ENCODE measurements around the gene HSPA12B. TPM values are rescaled to one million over a fixed set of nuclear protein-coding genes. Genes with fewer than 3 reads are reported as not detected.
A peak's percentile ranks its signal among the peaks of the same experiment; 100 is the strongest.

The HSPA12B gene
- total and polyA plus RNA-seq, 4 donors, result 0.25 to 21.2 (median 6.5) TPM

- ATAC-seq (ENCODE audit: low FRiP score) (peak; percentile 62), DNase-seq (peak in 1 of 2 donors; percentile 36)
- no peaks in the 10 kb centered on the region for H3K4me1 ChIP-seq (ENCODE audit: control insufficient read depth in 1 of 2, insufficient read depth in 2 of 2, low read length in 2 of 2)
- H3K9me3 ChIP-seq (ENCODE audit: control insufficient read depth, low read length), result no peaks in the 10 kb centered on the region
- no peaks in the 10 kb centered on the region for H3K27me3 ChIP-seq (ENCODE audit: control insufficient read depth in 1 of 2, insufficient read depth in 2 of 2, low read length in 1 of 2)
- no peaks in the 10 kb centered on the region for H3K36me3 ChIP-seq (ENCODE audit: control insufficient read depth in 1 of 2, insufficient read depth in 2 of 2, low read length in 1 of 2)
- H3K4me3 ChIP-seq (ENCODE audit: low read length in 2 of 2), result no peak overlapping the region
- 82 to 86% methylated on average over 19 of the region's 19 CpGs for WGBS, 2 donors
- no peak overlapping the region for H3K27ac ChIP-seq (ENCODE audit: low read depth in 1 of 2, low read length in 2 of 2)
- intact Hi-C loops (cut with DNase I), result no loop called here
Measured at GRCh38 chr20:3739054-3739925, 6.8 kb downstream of the HSPA12B start.

GRCh38 chr20:3739926-3740451 is 7.5 kb downstream of the HSPA12B start:
- ATAC-seq (ENCODE audit: low FRiP score) (no peak), DNase-seq (peak in 1 of 2 donors; percentile 10)
- intact Hi-C loops (cut with DNase I), result no loop called here
- H3K9me3 ChIP-seq (ENCODE audit: control insufficient read depth, low read length), result no peaks in the 10 kb centered on the region
- H3K27ac ChIP-seq (ENCODE audit: low read depth in 1 of 2, low read length in 2 of 2), result no peak overlapping the region
- no peak overlapping the region for H3K4me3 ChIP-seq (ENCODE audit: low read length in 2 of 2)
- 78 to 86% methylated on average over 7 of the region's 7 CpGs for WGBS, 2 donors
- H3K27me3 ChIP-seq (ENCODE audit: control insufficient read depth in 1 of 2, insufficient read depth in 2 of 2, low read length in 1 of 2), result no peaks in the 10 kb centered on the region
- H3K36me3 ChIP-seq (ENCODE audit: control insufficient read depth in 1 of 2, insufficient read depth in 2 of 2, low read length in 1 of 2), result no peaks in the 10 kb centered on the region
- no peaks in the 10 kb centered on the region for H3K4me1 ChIP-seq (ENCODE audit: control insufficient read depth in 1 of 2, insufficient read depth in 2 of 2, low read length in 2 of 2)

GRCh38 chr20:3740615-3741301 is 8.3 kb downstream of the HSPA12B start:
- Histone ChIP-seq H3K27ac (ENCODE audit: low read depth in 1 of 2, low read length in 2 of 2) (no peak overlapping the region), H3K4me1 (ENCODE audit: control insufficient read depth in 1 of 2, insufficient read depth in 2 of 2, low read length in 2 of 2) (no peaks in the 10 kb centered on the region), H3K9me3 (ENCODE audit: control insufficient read depth, low read length) (no peaks in the 10 kb centered on the region), H3K27me3 (ENCODE audit: control insufficient read depth in 1 of 2, insufficient read depth in 2 of 2, low read length in 1 of 2) (no peaks in the 10 kb centered on the region), H3K4me3 (ENCODE audit: low read length in 2 of 2) (no peak overlapping the region), H3K36me3 (ENCODE audit: control insufficient read depth in 1 of 2, insufficient read depth in 2 of 2, low read length in 1 of 2) (no peaks in the 10 kb centered on the region)
- ATAC-seq (ENCODE audit: low FRiP score) (no peak), DNase-seq (peak in 1 of 2 donors; percentile 34)
- intact Hi-C loops (cut with DNase I), result no loop called here
- 92 to 93% methylated on average over 15 of the region's 15 CpGs for WGBS, 2 donors

GRCh38 chr20:3741836-3742458 is 9.5 kb downstream of the HSPA12B start:
- no peaks in the 10 kb centered on the region for H3K9me3 ChIP-seq (ENCODE audit: control insufficient read depth, low read length)
- no peak overlapping the region for H3K4me3 ChIP-seq (ENCODE audit: low read length in 2 of 2)
- H3K27ac ChIP-seq (ENCODE audit: low read depth in 1 of 2, low read length in 2 of 2), result no peak overlapping the region
- peak in 1 of 2 donors; percentile 38 for DNase-seq
- H3K4me1 ChIP-seq (ENCODE audit: control insufficient read depth in 1 of 2, insufficient read depth in 2 of 2, low read length in 2 of 2), result no peaks in the 10 kb centered on the region
- H3K27me3 ChIP-seq (ENCODE audit: control insufficient read depth in 1 of 2, insufficient read depth in 2 of 2, low read length in 1 of 2), result no peaks in the 10 kb centered on the region
- ATAC-seq (ENCODE audit: low FRiP score), result no peak
- intact Hi-C loops (cut with DNase I), result no loop called here
- 82 to 87% methylated on average over 6 to 7 of the region's 7 CpGs for WGBS, 2 donors
- no peaks in the 10 kb centered on the region for H3K36me3 ChIP-seq (ENCODE audit: control insufficient read depth in 1 of 2, insufficient read depth in 2 of 2, low read length in 1 of 2)

- no peaks in the 10 kb centered on the region for H3K9me3 ChIP-seq (ENCODE audit: control insufficient read depth, low read length)
- H3K36me3 ChIP-seq (ENCODE audit: control insufficient read depth in 1 of 2, insufficient read depth in 2 of 2, low read length in 1 of 2), result no peaks in the 10 kb centered on the region
- H3K27me3 ChIP-seq (ENCODE audit: control insufficient read depth in 1 of 2, insufficient read depth in 2 of 2, low read length in 1 of 2), result no peaks in the 10 kb centered on the region
- WGBS, 2 donors, result 68 to 94% methylated on average over 2 of the region's 2 CpGs
- intact Hi-C loops (cut with DNase I), result no loop called here
- ATAC-seq (ENCODE audit: low FRiP score) (no peak), DNase-seq (no peak)
- no peak overlapping the region for H3K4me3 ChIP-seq (ENCODE audit: low read length in 2 of 2)
- H3K4me1 ChIP-seq (ENCODE audit: control insufficient read depth in 1 of 2, insufficient read depth in 2 of 2, low read length in 2 of 2), result no peaks in the 10 kb centered on the region
- no peak overlapping the region for H3K27ac ChIP-seq (ENCODE audit: low read depth in 1 of 2, low read length in 2 of 2)
Measured at GRCh38 chr20:3743251-3743650, 10.8 kb downstream of the HSPA12B start.

DNA sequence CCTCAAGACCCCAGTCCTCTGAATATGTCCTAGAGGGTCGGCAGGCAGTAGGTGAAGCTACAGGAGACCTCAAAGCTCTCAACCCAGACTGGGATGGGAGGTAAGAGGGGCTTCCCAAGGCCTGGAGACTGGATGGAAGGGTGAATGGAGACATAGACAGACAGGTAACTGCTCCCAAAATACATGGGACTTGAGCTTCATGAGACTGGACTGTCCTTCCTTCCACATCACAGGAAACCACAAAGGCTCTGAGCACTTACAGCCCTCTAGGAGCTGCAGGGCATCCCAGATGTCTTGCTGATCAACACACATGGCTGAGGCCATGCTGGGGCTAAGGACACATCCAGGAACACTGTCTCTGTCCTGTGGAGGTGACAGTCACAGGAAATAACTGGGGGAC is 11.6 kb downstream of the HSPA12B start:
- Histone ChIP-seq H3K4me3 (ENCODE audit: low read length in 2 of 2) (no peak overlapping the region), H3K36me3 (ENCODE audit: control insufficient read depth in 1 of 2, insufficient read depth in 2 of 2, low read length in 1 of 2) (no peaks in the 10 kb centered on the region), H3K27me3 (ENCODE audit: control insufficient read depth in 1 of 2, insufficient read depth in 2 of 2, low read length in 1 of 2) (no peaks in the 10 kb centered on the region), H3K27ac (ENCODE audit: low read depth in 1 of 2, low read length in 2 of 2) (no peak overlapping the region), H3K9me3 (ENCODE audit: control insufficient read depth, low read length) (no peaks in the 10 kb centered on the region), H3K4me1 (ENCODE audit: control insufficient read depth in 1 of 2, insufficient read depth in 2 of 2, low read length in 2 of 2) (no peaks in the 10 kb centered on the region)
- DNase-seq (no peak), ATAC-seq (ENCODE audit: low FRiP score) (no peak)
- WGBS, 2 donors, result 87 to 100% methylated on average over 1 of the region's 1 CpG
- intact Hi-C loops (cut with DNase I), result no loop called here

DNA sequence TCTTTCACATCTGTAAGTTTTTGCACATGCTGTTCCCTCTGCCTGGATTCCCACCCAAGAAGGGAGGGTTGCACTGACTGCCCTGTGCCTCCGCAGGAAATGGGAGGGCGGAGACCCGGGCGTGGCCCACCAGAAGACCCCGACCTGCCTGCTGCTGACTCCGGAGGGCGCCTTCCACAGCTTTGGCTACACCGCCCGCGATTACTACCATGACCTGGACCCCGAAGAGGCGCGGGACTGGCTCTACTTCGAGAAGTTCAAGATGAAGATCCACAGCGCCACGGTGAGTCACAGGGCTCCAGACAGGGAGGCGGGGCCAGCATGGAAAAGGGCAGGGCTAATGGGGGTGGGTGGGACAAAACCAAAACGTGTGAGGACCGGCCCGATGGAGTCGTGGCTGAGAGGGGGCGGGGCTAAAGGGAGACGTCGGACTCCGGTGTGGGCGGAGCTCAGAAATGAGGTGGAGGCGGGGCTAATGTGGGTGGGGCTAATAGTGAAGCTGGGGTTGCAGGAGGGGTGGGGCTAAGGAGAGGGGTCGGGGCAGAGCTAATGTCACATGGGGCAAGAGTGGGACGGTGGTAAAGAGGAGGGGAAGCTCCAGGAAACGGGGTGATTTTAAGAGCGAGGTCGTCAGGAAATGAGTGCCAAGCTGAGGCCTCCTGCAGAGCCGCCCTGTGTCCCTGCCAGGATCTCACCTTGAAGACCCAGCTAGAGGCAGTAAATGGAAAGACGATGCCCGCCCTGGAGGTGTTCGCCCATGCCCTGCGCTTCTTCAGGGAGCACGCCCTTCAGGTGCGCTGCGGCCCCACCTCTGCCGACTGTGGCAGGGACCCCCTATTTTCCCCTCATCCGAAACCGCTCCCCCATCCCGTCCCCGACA is 12.6 kb downstream of the HSPA12B start:
- Histone ChIP-seq H3K4me1 (ENCODE audit: control insufficient read depth in 1 of 2, insufficient read depth in 2 of 2, low read length in 2 of 2) (no peaks in the 10 kb centered on the region), H3K9me3 (ENCODE audit: control insufficient read depth, low read length) (no peaks in the 10 kb centered on the region), H3K27me3 (ENCODE audit: control insufficient read depth in 1 of 2, insufficient read depth in 2 of 2, low read length in 1 of 2) (no peaks in the 10 kb centered on the region), H3K27ac (ENCODE audit: low read depth in 1 of 2, low read length in 2 of 2) (no peak overlapping the region), H3K4me3 (ENCODE audit: low read length in 2 of 2) (no peak overlapping the region), H3K36me3 (ENCODE audit: control insufficient read depth in 1 of 2, insufficient read depth in 2 of 2, low read length in 1 of 2) (no peaks in the 10 kb centered on the region)
- ATAC-seq (ENCODE audit: low FRiP score) (peak; percentile 42), DNase-seq (peak in 1 of 2 donors; percentile 84)
- intact Hi-C loops (cut with DNase I), result no loop called here
- WGBS, 2 donors, result 22 to 29% methylated on average over 45 of the region's 45 CpGs

DNA sequence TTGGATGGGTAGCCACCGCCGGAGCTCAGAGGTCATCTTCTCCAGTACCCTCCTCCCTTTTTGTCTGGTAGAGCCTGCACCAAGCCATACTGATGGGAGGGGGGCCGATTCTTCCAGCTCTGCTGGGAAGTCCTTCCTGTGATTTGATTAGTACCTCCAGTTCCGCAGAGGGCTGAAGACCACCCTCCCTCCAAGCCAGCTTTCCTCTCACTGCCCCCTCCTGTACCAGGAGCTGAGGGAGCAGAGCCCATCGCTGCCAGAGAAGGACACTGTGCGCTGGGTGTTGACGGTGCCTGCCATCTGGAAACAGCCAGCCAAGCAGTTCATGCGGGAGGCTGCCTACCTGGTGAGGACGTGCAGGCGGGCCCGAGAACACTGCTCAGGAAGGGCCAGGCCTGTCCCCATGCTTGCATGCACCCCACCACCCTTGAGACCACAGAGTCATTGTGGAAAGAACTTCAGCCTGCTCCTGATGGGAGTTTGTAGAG is 13.2 kb downstream of the HSPA12B start:
- ATAC-seq (ENCODE audit: low FRiP score) (no peak), DNase-seq (no peak)
- no peaks in the 10 kb centered on the region for H3K4me1 ChIP-seq (ENCODE audit: control insufficient read depth in 1 of 2, insufficient read depth in 2 of 2, low read length in 2 of 2)
- no peak overlapping the region for H3K4me3 ChIP-seq (ENCODE audit: low read length in 2 of 2)
- 59 to 65% methylated on average over 11 of the region's 11 CpGs for WGBS, 2 donors
- H3K27me3 ChIP-seq (ENCODE audit: control insufficient read depth in 1 of 2, insufficient read depth in 2 of 2, low read length in 1 of 2), result no peaks in the 10 kb centered on the region
- H3K27ac ChIP-seq (ENCODE audit: low read depth in 1 of 2, low read length in 2 of 2), result no peak overlapping the region
- no peaks in the 10 kb centered on the region for H3K9me3 ChIP-seq (ENCODE audit: control insufficient read depth, low read length)
- intact Hi-C loops (cut with DNase I), result no loop called here
- H3K36me3 ChIP-seq (ENCODE audit: control insufficient read depth in 1 of 2, insufficient read depth in 2 of 2, low read length in 1 of 2), result no peaks in the 10 kb centered on the region
